Measurements from ENCODE around the gene RNASE8. TPM values are rescaled to one million over a fixed set of nuclear protein-coding genes. Genes with fewer than 3 reads are reported as not detected.

Gene RNASE8
- total RNA-seq, 1 donor from 2014 or later: not detected

GRCh38 chr14:21072781-21073339 is 15.2 kb downstream of the RNASE8 start:
- no peak for DNase-seq

- DNase-seq: no peak
Measured at GRCh38 chr14:21073921-21074320, 16.3 kb downstream of the RNASE8 start.

GRCh38 chr14:21074398-21075272 is 17.0 kb downstream of the RNASE8 start:
- no peak for DNase-seq

GRCh38 chr14:21075719-21076437 is 18.3 kb downstream of the RNASE8 start:
- no peak for DNase-seq

GRCh38 chr14:21077672-21078071 is 20.1 kb downstream of the RNASE8 start:
- no peak for DNase-seq

- DNase-seq: no peak
Measured at GRCh38 chr14:21078287-21078686, 20.7 kb downstream of the RNASE8 start.

GRCh38 chr14:21078726-21079125 is 21.1 kb downstream of the RNASE8 start:
- DNase-seq: no peak

- no peak for DNase-seq
Measured at GRCh38 chr14:21081521-21082142, 24.0 kb downstream of the RNASE8 start.

GRCh38 chr14:21083565-21084325 is 26.1 kb downstream of the RNASE8 start:
- no peak for DNase-seq

GRCh38 chr14:21084396-21084795 is 26.8 kb downstream of the RNASE8 start:
- no peak for DNase-seq

GRCh38 chr14:21084998-21085853 is 27.6 kb downstream of the RNASE8 start:
- no peak for DNase-seq

- DNase-seq: no peak
Measured at GRCh38 chr14:21086908-21087293, 29.3 kb downstream of the RNASE8 start.

- DNase-seq: peak; percentile 71
Measured at GRCh38 chr14:21087294-21088091, 29.9 kb downstream of the RNASE8 start.

- no peak for DNase-seq
Measured at GRCh38 chr14:21088687-21089086, 31.1 kb downstream of the RNASE8 start.

GRCh38 chr14:21089271-21089670 is 31.6 kb downstream of the RNASE8 start:
- no peak for DNase-seq

- no peak for DNase-seq
Measured at GRCh38 chr14:21089877-21090193, 32.2 kb downstream of the RNASE8 start.

GRCh38 chr14:21090194-21090939 is 32.7 kb downstream of the RNASE8 start:
- no peak for DNase-seq

GRCh38 chr14:21090940-21091663 is 33.5 kb downstream of the RNASE8 start:
- no peak for DNase-seq

GRCh38 chr14:21091821-21092272 is 34.2 kb downstream of the RNASE8 start:
- no peak for DNase-seq

Measured in tongue (tissue), 2 donors.